AG09309 (cell line): ENCODE measurements around the gene NPSR1.

Source experiments
- DNase-seq: peaks from one replicate; pipeline ENCODE4 v3.0.0-alpha.2; 2010; ENCODE audit warnings: low read depth
- H3K4me3 ChIP-seq: 2 replicates; pipeline ENCODE4 v1.5.1; 2011; ENCODE audit warnings: mild to moderate bottlenecking, low read depth, low read length, moderate library complexity; ENCODE audit not compliant: control insufficient read depth
- TF ChIP-seq, protein P1 (sequence below): IDR thresholded peaks from 2 replicates; pipeline ENCODE4 v1.5.1; 2011; ENCODE audit warnings: mild to moderate bottlenecking, low read depth, low read length, inconsistent platforms; ENCODE audit not compliant: insufficient read depth, control insufficient read depth; ENCODE audit errors: missing control alignments

The NPSR1 gene

DNA sequence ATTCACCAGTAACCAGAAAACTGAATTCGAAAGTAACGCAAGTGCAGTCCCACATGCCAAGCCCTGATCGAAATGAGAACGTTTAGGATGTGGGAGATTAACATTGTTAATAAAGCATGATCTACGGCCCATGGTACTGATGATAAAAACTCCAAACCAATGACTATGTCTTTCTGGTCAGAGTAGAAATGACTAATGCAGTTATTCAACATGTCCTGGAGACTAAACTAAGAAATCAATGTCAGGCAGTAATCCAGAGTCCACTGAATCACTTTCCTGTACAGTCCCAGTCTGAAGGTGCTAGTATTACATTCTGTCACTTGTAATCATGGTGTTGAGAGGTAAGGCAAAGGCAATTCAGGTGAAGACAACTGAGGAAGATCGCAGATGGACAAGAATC lies 14.4 kb downstream of the NPSR1 start:
- TF ChIP-seq, protein P1, sequence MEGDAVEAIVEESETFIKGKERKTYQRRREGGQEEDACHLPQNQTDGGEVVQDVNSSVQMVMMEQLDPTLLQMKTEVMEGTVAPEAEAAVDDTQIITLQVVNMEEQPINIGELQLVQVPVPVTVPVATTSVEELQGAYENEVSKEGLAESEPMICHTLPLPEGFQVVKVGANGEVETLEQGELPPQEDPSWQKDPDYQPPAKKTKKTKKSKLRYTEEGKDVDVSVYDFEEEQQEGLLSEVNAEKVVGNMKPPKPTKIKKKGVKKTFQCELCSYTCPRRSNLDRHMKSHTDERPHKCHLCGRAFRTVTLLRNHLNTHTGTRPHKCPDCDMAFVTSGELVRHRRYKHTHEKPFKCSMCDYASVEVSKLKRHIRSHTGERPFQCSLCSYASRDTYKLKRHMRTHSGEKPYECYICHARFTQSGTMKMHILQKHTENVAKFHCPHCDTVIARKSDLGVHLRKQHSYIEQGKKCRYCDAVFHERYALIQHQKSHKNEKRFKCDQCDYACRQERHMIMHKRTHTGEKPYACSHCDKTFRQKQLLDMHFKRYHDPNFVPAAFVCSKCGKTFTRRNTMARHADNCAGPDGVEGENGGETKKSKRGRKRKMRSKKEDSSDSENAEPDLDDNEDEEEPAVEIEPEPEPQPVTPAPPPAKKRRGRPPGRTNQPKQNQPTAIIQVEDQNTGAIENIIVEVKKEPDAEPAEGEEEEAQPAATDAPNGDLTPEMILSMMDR: no peak
- DNase-seq: no peak
- no peak overlapping the region for H3K4me3 ChIP-seq

DNA sequence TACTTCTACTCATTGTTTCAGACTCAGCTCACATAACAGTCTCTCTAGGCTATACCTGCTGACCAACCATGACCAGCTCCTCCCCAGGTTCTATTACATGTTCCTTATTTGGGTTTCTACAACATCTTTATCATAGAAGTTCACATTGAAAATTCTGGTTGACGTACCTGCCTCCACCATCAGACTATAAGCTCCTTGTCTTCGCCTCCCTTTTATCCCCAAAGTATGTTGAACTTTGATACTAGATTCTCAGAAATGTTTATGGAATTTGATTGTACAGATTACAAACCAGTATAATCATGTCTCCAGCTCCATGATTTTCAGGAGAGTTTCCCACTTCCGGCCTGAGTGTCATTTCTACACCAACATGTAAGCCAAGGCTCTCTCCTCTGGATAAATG lies 15.0 kb downstream of the NPSR1 start:
- no peak overlapping the region for H3K4me3 ChIP-seq
- TF ChIP-seq, protein P1: no peak
- DNase-seq: no peak

DNA sequence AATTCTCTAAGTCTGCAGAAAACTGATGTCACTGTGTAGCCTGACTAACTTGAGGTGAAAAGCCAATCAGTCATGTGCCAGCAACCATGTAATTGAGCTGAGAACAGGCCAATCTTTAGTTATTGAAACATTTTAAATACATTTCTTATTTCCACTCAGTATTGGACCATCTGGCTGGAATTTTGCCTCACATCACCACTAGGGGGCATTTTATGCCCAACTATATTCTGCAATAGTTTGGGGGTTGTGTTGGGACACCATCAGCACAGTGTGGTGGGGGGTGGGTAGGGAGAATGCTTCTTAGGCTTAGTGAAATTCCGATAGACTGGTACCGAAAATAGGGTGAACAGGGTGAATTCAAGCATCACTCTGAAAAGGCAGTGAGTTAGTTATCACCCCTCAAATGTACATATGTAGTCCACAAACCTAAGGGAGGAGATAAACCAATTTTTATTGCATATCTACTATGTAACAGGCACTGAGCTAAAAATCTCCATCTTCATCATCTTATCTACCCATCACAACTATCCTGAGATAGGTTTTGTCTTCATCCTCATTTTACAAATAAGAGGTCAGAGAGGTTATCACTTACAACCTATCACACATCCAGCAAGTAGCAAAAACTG lies 17.8 kb downstream of the NPSR1 start:
- TF ChIP-seq, protein P1: peak; percentile 40
- no peak for DNase-seq
- H3K4me3 ChIP-seq: no peak overlapping the region

DNA sequence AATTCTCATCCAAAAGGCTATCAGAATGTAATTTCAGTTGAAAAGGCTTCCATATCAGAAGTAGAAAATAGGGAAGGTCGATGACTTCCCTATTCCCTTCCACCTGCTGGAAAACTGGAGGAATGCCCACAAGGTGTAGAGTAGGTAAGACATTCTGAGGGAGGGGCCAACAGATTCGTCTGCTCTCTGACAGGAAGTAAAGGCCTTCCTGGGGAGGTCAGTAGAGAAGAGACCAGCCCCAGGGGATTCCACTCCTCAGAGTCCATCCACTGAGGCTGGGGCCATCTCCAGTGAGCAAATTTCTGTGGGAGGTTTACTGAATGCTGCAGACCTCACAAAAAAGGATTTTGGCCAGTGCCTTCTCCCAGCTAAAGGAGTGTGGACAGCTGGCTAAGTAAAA lies 19.5 kb downstream of the NPSR1 start:
- no peak overlapping the region for H3K4me3 ChIP-seq
- DNase-seq: no peak
- TF ChIP-seq, protein P1: no peak

DNA sequence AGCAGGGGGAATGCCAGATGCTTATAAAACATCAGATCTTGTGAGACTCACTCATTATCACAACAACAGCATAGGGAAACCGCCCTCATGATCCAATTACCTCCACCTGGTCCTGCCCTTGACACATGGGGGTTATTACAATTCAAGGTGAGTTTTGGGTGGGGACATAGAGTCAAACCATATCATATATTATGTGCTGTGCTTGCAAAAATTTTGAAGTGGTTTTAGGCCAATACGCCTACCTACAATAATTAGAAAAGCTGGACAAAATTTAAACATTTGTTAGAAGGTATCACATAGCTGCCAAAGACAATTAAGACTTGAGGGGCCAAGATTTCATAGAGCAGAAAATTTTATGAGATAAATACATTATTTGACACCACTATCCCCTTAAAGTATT lies 29.5 kb downstream of the NPSR1 start:
- DNase-seq: no peak
- H3K4me3 ChIP-seq: no peak overlapping the region
- TF ChIP-seq, protein P1: no peak

DNA sequence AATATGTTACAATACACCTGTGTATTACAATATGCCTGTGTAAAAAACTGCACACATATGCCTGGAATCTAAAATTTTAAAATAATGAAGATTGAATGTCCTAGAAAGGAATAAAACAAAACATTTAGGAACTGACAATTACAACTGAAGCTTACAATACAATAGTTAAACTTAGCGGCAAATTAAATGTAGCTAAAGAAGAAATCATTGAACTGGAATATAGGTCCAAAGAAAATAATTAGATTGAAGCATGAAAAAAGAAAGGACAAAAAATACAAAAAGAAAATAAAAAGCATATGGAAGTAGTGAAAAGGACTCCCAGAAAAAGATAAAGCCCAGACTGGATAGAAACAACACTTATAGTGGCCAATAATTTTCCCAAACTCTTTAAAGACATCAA lies 38.4 kb downstream of the NPSR1 start:
- no peak overlapping the region for H3K4me3 ChIP-seq
- TF ChIP-seq, protein P1: no peak
- no peak for DNase-seq

DNA sequence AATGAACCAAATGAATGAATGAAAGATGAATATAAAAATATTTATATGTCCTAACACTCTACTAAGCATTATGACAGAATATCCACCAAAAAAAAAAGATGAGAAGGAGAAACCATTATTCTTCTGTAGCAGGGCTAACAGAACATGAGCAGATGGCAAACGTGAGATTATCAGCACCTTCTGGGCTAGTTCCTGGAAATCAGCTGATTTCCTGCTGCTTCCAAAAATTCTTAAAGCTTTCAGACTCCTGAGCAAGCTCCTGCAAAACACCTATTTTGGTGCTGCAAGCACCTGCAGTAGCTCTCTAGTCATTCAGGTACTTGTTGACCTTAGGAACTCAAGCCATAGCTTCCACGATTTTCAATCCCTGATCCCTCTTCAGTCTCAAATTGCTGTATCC lies 51.8 kb downstream of the NPSR1 start:
- TF ChIP-seq, protein P1: no peak
- H3K4me3 ChIP-seq: no peak overlapping the region
- no peak for DNase-seq
